WERI-Rb-1 (cell line): Measurements from ENCODE around the gene LUM.

Source experiments
- DNase-seq: peaks from one replicate; pipeline ENCODE4 v3.0.0-alpha.2; 2020
- H3K27ac ChIP-seq: fragments of 250-450 bp; sonication (Bioruptor Pico); 2 replicates; pipeline ENCODE4 v1.5.1; 2020; ENCODE audit warnings: mild to moderate bottlenecking, moderate library complexity
- H3K27me3 ChIP-seq: fragments of 250-450 bp; sonication (Bioruptor Pico); 2 replicates; pipeline ENCODE4 v1.5.1; 2021; ENCODE audit warnings: mild to moderate bottlenecking, low read depth, moderate library complexity; ENCODE audit not compliant: insufficient read depth, severe bottlenecking
- H3K36me3 ChIP-seq: fragments of 250-450 bp; sonication (Bioruptor Pico); 2 replicates; pipeline ENCODE4 v1.5.1; 2020; ENCODE audit warnings: mild to moderate bottlenecking, moderate library complexity
- H3K4me3 ChIP-seq: 2 replicates; pipeline ENCODE4 v1.5.1; 2011; ENCODE audit warnings: low read depth, mild to moderate bottlenecking, control low read depth, low read length
- H3K9me3 ChIP-seq: fragments of 250-450 bp; sonication (Bioruptor Pico); 2 replicates; pipeline ENCODE4 v1.5.1; 2021; ENCODE audit warnings: mild to moderate bottlenecking, moderate library complexity; ENCODE audit not compliant: severe bottlenecking
- CTCF ChIP-seq: IDR thresholded peaks from 2 replicates; pipeline ENCODE4 v1.5.1; 2011; ENCODE audit warnings: low read depth, mild to moderate bottlenecking, control low read depth, inconsistent platforms, low read length

Gene LUM

GRCh38 chr12:91111366-91112325 lies at the start of gene LUM:
LUM (minus strand) TSS chr12:91111494; CDS start chr12:91108979, 2,515 bp downstream.
- DNase-seq, result no peak
- no peak for TF ChIP-seq CTCF
- H3K36me3 ChIP-seq, result no peaks in the 10 kb centered on the region
- no peaks in the 10 kb centered on the region for H3K9me3 ChIP-seq
- no peaks in the 10 kb centered on the region for H3K27me3 ChIP-seq
- no peak within 1 kb of the TSS for H3K4me3 ChIP-seq
- H3K27ac ChIP-seq, result no peak within 1 kb of the TSS

- H3K36me3 ChIP-seq, result no peaks in the 10 kb centered on the region
- no peak for TF ChIP-seq CTCF
- H3K4me3 ChIP-seq, result no peak overlapping the region
- H3K9me3 ChIP-seq, result no peaks in the 10 kb centered on the region
- DNase-seq, result no peak
- no peak overlapping the region for H3K27ac ChIP-seq
- no peaks in the 10 kb centered on the region for H3K27me3 ChIP-seq
These were observed 49.7 kb upstream of the LUM start for GRCh38 chr12:91161009-91161408.

- DNase-seq, result no peak
These were observed 44.7 kb upstream of the LUM start for GRCh38 chr12:91155990-91156389.

GRCh38 chr12:91154131-91154530 lies 42.8 kb upstream of the LUM start:
- DNase-seq, result no peak
- no peaks in the 10 kb centered on the region for H3K9me3 ChIP-seq
- H3K4me3 ChIP-seq, result no peak overlapping the region
- no peak overlapping the region for H3K27ac ChIP-seq
- TF ChIP-seq CTCF, result no peak
- no peaks in the 10 kb centered on the region for H3K36me3 ChIP-seq
- H3K27me3 ChIP-seq, result no peaks in the 10 kb centered on the region

More at GRCh38 chr12:91155990-91156389, 44.7 kb upstream of the LUM start:
- no peak overlapping the region for H3K27ac ChIP-seq
- no peaks in the 10 kb centered on the region for H3K36me3 ChIP-seq
- H3K27me3 ChIP-seq, result no peaks in the 10 kb centered on the region
- H3K9me3 ChIP-seq, result no peaks in the 10 kb centered on the region
- H3K4me3 ChIP-seq, result no peak overlapping the region
- TF ChIP-seq CTCF, result no peak

DNA sequence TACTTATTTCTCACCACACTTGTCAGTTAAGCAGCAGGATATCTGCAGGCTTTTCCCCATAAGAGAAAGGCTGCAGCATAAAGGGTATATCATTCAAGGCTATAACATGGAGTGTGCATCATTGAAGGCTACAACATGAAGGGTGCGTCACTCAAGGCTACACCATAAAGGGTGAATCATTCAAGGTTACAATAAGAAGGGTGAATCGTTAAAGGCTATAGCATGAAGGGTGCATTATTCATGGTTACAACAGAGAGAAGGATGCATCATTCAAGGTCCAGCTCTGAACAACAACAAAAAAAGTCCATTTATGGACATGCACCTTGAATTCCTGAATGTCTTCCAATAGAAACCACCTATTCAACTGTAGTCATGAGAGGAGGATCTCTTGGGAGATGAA lies 32.8 kb upstream of the LUM start:
- TF ChIP-seq CTCF, result no peak
- Histone ChIP-seq H3K9me3 (no peaks in the 10 kb centered on the region), H3K4me3 (no peak overlapping the region), H3K36me3 (no peaks in the 10 kb centered on the region), H3K27ac (no peak overlapping the region), H3K27me3 (no peaks in the 10 kb centered on the region)
- no peak for DNase-seq
